K562 (cell line): ENCODE results near the gene PCSK6.

Source experiments
- CEBPB ChIP-seq: fragments of 450-650 bp; IDR thresholded peaks from 2 replicates; pipeline ENCODE4 v1.6.1; 2016; ENCODE audit warnings: missing genetic modification characterization, missing compliant biosample characterization
- POLR2A ChIP-seq: fragments of 450-650 bp; conservative IDR thresholded peaks from 2 replicates; pipeline ENCODE4 v1.6.1; 2016
- TF ChIP-seq, protein P1 (sequence below): fragments of 250-450 bp; sonication (Bioruptor Pico); IDR thresholded peaks from 2 replicates; pipeline ENCODE4 v1.8.0; 2021; ENCODE audit warnings: moderate library complexity, mild to moderate bottlenecking, inconsistent platforms
- TF ChIP-seq, protein P2 (sequence below): fragments of 450-650 bp; formaldehyde crosslinking; conservative IDR thresholded peaks from 2 replicates; pipeline ENCODE4 v1.4.0; 2022; ENCODE audit warnings: mild to moderate bottlenecking, missing genetic modification characterization
- TF ChIP-seq, protein P3 (sequence below): sonication (generic); formaldehyde crosslinking; IDR thresholded peaks from 2 replicates; pipeline ENCODE4 v1.5.0; 2020; ENCODE audit warnings: missing genetic modification reagents
- TF ChIP-seq, protein P4 (sequence below): sonication (generic); formaldehyde crosslinking; IDR thresholded peaks from 2 replicates; pipeline ENCODE4 v1.8.1; 2023; ENCODE audit warnings: mild to moderate bottlenecking, missing genetic modification reagents, moderate library complexity

DNA sequence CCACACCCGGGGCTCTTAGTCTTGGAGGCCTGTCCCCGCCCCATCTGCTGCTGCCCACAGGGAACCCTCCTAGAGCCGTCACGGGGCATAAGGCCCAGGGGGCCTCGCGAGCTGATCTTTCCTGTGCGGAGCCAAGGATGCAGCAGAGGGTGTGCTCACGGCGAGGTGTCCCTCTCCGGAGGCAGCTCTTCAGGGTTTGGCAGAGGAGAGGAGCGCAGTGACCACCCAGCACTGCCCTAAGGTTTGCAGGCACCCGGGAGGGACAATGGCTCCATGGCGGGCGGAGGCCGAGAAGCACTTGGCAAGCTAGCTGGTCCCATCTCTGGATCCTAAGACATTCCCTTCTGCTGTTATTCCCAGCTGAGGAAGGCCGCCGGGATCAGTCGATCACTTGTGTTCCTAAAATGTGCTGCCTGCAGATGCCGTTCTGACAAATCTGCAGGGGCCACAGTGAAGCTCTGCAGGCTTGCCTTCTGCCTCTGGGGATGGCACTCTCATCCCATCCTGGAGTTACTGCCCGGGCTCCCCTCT lies 47.4 kb upstream of the PCSK6 start:
- TF ChIP-seq, protein P1, sequence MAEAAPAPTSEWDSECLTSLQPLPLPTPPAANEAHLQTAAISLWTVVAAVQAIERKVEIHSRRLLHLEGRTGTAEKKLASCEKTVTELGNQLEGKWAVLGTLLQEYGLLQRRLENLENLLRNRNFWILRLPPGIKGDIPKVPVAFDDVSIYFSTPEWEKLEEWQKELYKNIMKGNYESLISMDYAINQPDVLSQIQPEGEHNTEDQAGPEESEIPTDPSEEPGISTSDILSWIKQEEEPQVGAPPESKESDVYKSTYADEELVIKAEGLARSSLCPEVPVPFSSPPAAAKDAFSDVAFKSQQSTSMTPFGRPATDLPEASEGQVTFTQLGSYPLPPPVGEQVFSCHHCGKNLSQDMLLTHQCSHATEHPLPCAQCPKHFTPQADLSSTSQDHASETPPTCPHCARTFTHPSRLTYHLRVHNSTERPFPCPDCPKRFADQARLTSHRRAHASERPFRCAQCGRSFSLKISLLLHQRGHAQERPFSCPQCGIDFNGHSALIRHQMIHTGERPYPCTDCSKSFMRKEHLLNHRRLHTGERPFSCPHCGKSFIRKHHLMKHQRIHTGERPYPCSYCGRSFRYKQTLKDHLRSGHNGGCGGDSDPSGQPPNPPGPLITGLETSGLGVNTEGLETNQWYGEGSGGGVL (CRISPR knock-in tag) = no peak
- TF ChIP-seq, protein P2, sequence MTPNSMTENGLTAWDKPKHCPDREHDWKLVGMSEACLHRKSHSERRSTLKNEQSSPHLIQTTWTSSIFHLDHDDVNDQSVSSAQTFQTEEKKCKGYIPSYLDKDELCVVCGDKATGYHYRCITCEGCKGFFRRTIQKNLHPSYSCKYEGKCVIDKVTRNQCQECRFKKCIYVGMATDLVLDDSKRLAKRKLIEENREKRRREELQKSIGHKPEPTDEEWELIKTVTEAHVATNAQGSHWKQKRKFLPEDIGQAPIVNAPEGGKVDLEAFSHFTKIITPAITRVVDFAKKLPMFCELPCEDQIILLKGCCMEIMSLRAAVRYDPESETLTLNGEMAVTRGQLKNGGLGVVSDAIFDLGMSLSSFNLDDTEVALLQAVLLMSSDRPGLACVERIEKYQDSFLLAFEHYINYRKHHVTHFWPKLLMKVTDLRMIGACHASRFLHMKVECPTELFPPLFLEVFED (CRISPR knock-in tag) = no peak
- TF ChIP-seq, protein P3, sequence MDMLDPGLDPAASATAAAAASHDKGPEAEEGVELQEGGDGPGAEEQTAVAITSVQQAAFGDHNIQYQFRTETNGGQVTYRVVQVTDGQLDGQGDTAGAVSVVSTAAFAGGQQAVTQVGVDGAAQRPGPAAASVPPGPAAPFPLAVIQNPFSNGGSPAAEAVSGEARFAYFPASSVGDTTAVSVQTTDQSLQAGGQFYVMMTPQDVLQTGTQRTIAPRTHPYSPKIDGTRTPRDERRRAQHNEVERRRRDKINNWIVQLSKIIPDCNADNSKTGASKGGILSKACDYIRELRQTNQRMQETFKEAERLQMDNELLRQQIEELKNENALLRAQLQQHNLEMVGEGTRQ (CRISPR knock-in tag) = no peak
- TF ChIP-seq CEBPB (tag) = no peak
- TF ChIP-seq, protein P4, sequence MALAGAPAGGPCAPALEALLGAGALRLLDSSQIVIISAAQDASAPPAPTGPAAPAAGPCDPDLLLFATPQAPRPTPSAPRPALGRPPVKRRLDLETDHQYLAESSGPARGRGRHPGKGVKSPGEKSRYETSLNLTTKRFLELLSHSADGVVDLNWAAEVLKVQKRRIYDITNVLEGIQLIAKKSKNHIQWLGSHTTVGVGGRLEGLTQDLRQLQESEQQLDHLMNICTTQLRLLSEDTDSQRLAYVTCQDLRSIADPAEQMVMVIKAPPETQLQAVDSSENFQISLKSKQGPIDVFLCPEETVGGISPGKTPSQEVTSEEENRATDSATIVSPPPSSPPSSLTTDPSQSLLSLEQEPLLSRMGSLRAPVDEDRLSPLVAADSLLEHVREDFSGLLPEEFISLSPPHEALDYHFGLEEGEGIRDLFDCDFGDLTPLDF (CRISPR knock-in tag) = no peak
- no peak for TF ChIP-seq POLR2A
